Ecto neural progenitor cell (in vitro differentiated cells): ENCODE results near the gene RXFP3.

Source experiments
- DNase-seq: peaks from one replicate; pipeline ENCODE4 v3.0.0-alpha.2; 2018; ENCODE audit warnings: low spot score

The RXFP3 gene

DNA sequence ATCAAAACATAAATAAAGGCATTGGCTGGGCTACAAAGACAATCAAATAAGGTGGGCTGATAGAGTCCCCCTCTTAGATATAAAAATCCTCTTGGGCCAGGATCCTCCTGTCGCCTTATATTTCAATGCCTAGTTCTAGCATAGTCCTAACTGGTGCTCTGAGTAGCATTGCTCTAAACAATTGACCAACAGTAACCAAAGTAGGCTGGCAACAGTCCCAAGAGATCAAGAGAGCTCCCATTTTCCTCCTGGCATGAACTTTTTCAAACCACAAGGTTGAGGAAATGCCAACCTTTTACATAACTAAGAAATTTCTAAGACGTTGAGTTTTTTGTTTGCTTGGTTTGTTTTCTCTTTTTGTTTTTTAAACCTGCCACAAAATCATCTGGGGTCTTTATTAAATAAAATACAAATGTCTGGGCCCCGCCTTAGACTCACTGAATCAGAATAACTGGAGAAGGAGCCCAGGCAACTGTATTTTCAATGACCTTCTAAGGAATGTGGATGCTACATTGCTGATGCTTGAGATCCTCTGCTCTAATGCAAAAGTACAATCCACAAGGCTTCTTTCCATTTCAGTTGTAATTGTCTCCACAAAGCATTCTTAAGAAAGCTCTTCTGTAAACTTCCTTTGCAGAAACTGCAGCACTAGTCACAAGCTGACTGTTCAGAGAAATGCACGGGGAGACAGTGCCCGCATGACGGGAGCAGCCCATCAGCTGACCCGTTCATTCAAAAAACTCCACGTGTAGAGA is 45.4 kb downstream of the RXFP3 start:
- DNase-seq, result no peak

- DNase-seq, result no peak
These were observed 48.0 kb downstream of the RXFP3 start for GRCh38 chr5:33984178-33984577.

DNA sequence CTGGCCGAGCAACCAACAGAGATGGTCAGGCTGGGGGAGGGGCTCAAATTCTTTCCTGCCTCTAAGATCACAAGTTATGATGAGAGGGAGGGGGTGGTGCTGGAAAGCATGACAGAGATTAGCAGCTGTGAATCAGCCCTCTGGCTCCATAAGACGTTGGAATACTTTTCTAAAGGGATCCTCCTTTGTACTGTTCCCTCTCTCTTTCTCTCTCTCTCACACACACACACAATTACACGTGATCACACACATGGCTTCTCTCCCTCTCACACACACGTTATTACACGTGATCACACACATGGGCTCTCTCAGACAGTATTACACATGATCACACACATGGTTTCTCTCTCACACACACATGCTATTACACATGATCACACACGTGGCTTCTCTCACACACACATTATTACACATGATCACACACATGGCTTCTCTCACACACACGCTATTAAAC is 48.5 kb downstream of the RXFP3 start, which contains the start of gene SLC45A2:
TSS of gene SLC45A2 (minus strand) at position 23 of the 454 bp plus-strand sequence. CDS start 110 bp downstream, outside the sequence.
- no peak for DNase-seq

GRCh38 chr5:33985447-33985846 is 49.3 kb downstream of the RXFP3 start:
- no peak for DNase-seq
